Muscle layer of duodenum (tissue), 2 donors: ENCODE data around the gene POGZ.

Experiments
- H3K27ac ChIP-seq: one replicate; pipeline ENCODE4 v1.7.0; 2013; ENCODE audit warnings: mild to moderate bottlenecking, low read length
- H3K27me3 ChIP-seq: one replicate; pipeline ENCODE4 v1.7.0; 2013; ENCODE audit warnings: low read depth, mild to moderate bottlenecking, control low read depth, low read length
- H3K36me3 ChIP-seq, 2 donors: one replicate each; pipeline ENCODE4 v1.7.0; 2013; ENCODE audit warnings: low read length in 2 of 2, control low read depth in 1 of 2, mild to moderate bottlenecking in 1 of 2; ENCODE audit not compliant: insufficient read depth in 2 of 2, control insufficient read depth in 1 of 2
- H3K4me1 ChIP-seq, 2 donors: one replicate each; pipeline ENCODE4 v1.7.0; 2013; ENCODE audit warnings: low read length in 2 of 2, mild to moderate bottlenecking in 2 of 2, control low read depth in 1 of 2, moderate library complexity in 1 of 2; ENCODE audit not compliant: insufficient read depth in 2 of 2, control insufficient read depth in 1 of 2
- H3K4me3 ChIP-seq, 2 donors: one replicate each; pipeline ENCODE4 v1.7.0; 2013; ENCODE audit warnings: low read length in 2 of 2, low read depth in 1 of 2, mild to moderate bottlenecking in 1 of 2
- H3K9me3 ChIP-seq, 2 donors: one replicate each; pipeline ENCODE4 v1.7.0; 2013; ENCODE audit warnings: low read length in 2 of 2, control low read depth in 1 of 2, mild to moderate bottlenecking in 1 of 2; ENCODE audit not compliant: control insufficient read depth in 1 of 2
- donor health status: healthy.

The POGZ gene

DNA sequence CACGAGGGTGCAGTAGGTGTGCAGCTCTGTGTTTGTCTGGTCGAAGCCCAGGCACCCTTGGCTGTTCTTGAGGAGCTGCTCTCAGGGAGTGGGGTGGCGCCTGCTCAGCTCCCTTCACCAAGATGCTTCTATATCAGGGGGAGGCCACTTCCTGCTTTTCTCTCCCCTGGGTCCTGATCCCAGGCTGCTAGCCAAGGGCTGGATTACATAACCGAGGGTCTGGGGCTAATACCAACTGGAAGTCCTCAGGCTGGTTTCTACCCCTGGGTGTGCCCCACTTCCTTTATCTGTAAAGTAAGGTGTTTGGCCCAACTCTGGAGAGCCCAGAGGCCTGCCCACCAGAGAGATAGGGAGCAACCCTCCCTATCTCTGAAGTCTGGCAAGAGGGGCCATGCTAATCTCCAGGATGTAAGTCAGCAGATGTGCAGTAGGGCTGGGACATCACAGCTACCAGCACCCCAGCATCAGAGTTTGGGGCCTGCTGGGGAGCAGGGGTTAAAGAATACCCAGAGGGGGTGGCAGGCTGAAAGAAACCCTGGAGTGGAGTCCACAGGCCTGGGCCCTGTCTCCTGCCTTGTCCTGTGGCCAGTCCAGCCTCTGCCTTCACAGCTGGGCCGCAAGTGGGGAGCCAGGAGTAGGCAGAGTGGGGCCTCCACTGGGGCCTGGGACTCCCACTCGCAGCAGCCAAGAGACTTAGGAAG, 88.9 kb downstream of the POGZ start:
- H3K36me3 ChIP-seq = peaks cover 14 to 25% of the 10 kb centered on the region in 2 donors
- H3K27me3 ChIP-seq = no peaks in the 10 kb centered on the region
- H3K9me3 ChIP-seq = no peaks in the 10 kb centered on the region
- H3K4me3 ChIP-seq = peak overlapping the region; percentile 2 to 17
- peaks cover 7 to 36% of the 10 kb centered on the region in 2 donors for H3K4me1 ChIP-seq
- peak overlapping the region; percentile 45 for H3K27ac ChIP-seq

DNA sequence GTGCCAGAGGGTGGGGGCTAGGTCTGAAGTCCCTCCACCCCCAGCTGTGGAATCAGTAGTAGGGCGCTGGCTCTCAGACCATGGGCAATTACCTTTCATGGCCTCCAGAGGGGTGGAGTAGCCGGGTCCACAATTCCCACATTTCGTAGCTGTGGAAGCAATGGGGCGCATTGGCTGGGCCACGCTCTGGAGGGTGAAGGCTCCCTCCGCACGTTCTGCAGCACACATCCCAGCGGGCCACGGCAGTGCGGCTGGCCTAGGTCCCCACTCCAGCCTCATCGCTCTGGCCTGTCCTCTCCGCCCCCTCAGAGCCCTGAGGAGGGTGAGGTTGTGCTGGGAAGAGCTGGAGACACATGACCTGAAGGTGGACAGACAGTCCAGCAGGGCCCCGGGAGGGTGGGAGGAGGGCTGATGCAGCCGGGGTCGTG, 89.7 kb downstream of the POGZ start:
- peaks cover 21 to 30% of the 10 kb centered on the region in 2 donors for H3K36me3 ChIP-seq
- H3K27me3 ChIP-seq = no peaks in the 10 kb centered on the region
- H3K9me3 ChIP-seq = no peaks in the 10 kb centered on the region
- H3K4me3 ChIP-seq = peak overlapping the region in 1 of 2 donors; percentile 17
- peaks cover 7 to 36% of the 10 kb centered on the region in 2 donors for H3K4me1 ChIP-seq
- H3K27ac ChIP-seq = no peak overlapping the region

- no peak overlapping the region for H3K27ac ChIP-seq
- no peak overlapping the region for H3K4me3 ChIP-seq
- no peaks in the 10 kb centered on the region for H3K9me3 ChIP-seq
- peaks cover 7 to 36% of the 10 kb centered on the region in 2 donors for H3K4me1 ChIP-seq
- H3K27me3 ChIP-seq = no peaks in the 10 kb centered on the region
- H3K36me3 ChIP-seq = peaks cover 24 to 34% of the 10 kb centered on the region in 2 donors
Measured at GRCh38 chr1:151369302-151369610, 90.0 kb downstream of the POGZ start.

GRCh38 chr1:151368393-151369301, 90.6 kb downstream of the POGZ start:
- no peaks in the 10 kb centered on the region for H3K27me3 ChIP-seq
- H3K4me3 ChIP-seq = no peak overlapping the region
- H3K36me3 ChIP-seq = peaks cover 31 to 35% of the 10 kb centered on the region in 2 donors
- peaks cover 7 to 36% of the 10 kb centered on the region in 2 donors for H3K4me1 ChIP-seq
- no peak overlapping the region for H3K27ac ChIP-seq
- H3K9me3 ChIP-seq = no peaks in the 10 kb centered on the region

DNA sequence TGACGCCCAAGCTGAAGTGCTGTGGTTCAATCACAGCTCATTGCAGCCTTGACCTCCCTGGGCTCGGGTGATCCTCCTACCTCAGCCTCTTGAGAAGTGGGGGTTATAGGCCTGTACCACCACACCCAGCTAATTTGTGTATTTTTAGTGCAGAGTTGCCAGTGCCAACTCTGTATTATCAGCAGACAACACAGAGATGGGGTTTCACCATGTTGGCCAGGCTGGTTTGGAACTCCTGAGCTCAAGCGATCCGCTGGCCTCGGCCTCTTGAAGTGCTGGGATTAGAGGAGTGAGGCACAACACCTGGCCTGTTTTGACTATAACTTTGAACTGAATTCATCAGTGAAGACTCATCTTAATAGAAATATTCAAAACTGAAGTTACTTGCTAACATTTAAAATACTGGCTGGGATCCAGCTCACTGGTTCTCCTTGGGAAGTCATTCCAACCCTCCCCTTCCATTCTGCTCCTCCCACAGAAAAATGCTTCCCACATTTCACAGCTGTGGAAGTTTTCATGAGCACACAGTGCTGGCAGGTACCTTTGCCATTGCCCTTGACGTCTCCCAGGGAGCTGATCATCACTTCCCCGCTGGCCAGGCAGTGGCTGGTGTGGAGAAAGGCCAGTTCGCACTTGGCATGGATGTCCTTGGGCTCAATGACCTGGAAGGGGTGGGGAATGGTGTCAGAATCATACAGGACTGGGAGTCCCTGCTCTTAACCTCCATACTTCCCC, 91.5 kb downstream of the POGZ start:
- no peak overlapping the region for H3K4me3 ChIP-seq
- no peak overlapping the region for H3K27ac ChIP-seq
- H3K36me3 ChIP-seq = peaks cover 35% of the 10 kb centered on the region in 2 donors
- peaks cover 7 to 36% of the 10 kb centered on the region in 2 donors for H3K4me1 ChIP-seq
- no peaks in the 10 kb centered on the region for H3K9me3 ChIP-seq
- H3K27me3 ChIP-seq = no peaks in the 10 kb centered on the region

- H3K36me3 ChIP-seq = peaks cover 35 to 39% of the 10 kb centered on the region in 2 donors
- H3K4me1 ChIP-seq = peaks cover 2 to 10% of the 10 kb centered on the region in 2 donors
- no peak overlapping the region for H3K27ac ChIP-seq
- H3K27me3 ChIP-seq = no peaks in the 10 kb centered on the region
- H3K4me3 ChIP-seq = no peak overlapping the region
- no peaks in the 10 kb centered on the region for H3K9me3 ChIP-seq
Measured at GRCh38 chr1:151364996-151365395, 94.3 kb downstream of the POGZ start.

GRCh38 chr1:151362308-151363155, 96.8 kb downstream of the POGZ start:
- no peak overlapping the region for H3K27ac ChIP-seq
- peaks cover 28 to 39% of the 10 kb centered on the region in 2 donors for H3K36me3 ChIP-seq
- H3K9me3 ChIP-seq = no peaks in the 10 kb centered on the region
- no peaks in the 10 kb centered on the region for H3K27me3 ChIP-seq
- H3K4me3 ChIP-seq = no peak overlapping the region
- H3K4me1 ChIP-seq = no peaks in the 10 kb centered on the region

GRCh38 chr1:151361883-151362282, 97.4 kb downstream of the POGZ start:
- Histone ChIP-seq H3K9me3 (no peaks in the 10 kb centered on the region), H3K4me3 (no peak overlapping the region), H3K27me3 (no peaks in the 10 kb centered on the region), H3K36me3 (peaks cover 25 to 39% of the 10 kb centered on the region in 2 donors), H3K27ac (no peak overlapping the region), H3K4me1 (no peaks in the 10 kb centered on the region)

- Histone ChIP-seq H3K27ac (no peak overlapping the region), H3K9me3 (no peaks in the 10 kb centered on the region), H3K27me3 (no peaks in the 10 kb centered on the region), H3K4me3 (no peak overlapping the region), H3K36me3 (no peaks in the 10 kb centered on the region), H3K4me1 (no peaks in the 10 kb centered on the region)
Measured at GRCh38 chr1:151356696-151357095, 102.6 kb downstream of the POGZ start.
